H9 (cell line): Measurements from ENCODE around the gene UQCR10. TPM values are rescaled to one million over a fixed set of nuclear protein-coding genes. Genes with fewer than 3 reads are reported as not detected.

ENCODE experiments used
- DNase-seq: peaks from one replicate; pipeline ENCODE4 v3.0.0-alpha.2; 2017
- H2AFZ ChIP-seq: one replicate; pipeline ENCODE4 v1.6.1; 2013; ENCODE audit warnings: mild to moderate bottlenecking, low read length, control low read depth, moderate library complexity
- H2AK5ac ChIP-seq: 2 replicates; pipeline ENCODE4 v1.6.1; 2013; ENCODE audit warnings: low read length, control low read depth, mixed read lengths; ENCODE audit not compliant: insufficient read length
- H2BK120ac ChIP-seq: one replicate; pipeline ENCODE4 v1.6.1; 2013; ENCODE audit warnings: low read depth, mild to moderate bottlenecking, low read length, control low read depth, inconsistent platforms; ENCODE audit not compliant: poor library complexity, severe bottlenecking
- H2BK12ac ChIP-seq: 2 replicates; pipeline ENCODE4 v1.6.1; 2013; ENCODE audit warnings: low read length, control low read depth, mixed read lengths, low read depth; ENCODE audit not compliant: insufficient read length
- H2BK15ac ChIP-seq: 2 replicates; pipeline ENCODE4 v1.6.1; 2013; ENCODE audit warnings: low read depth, low read length, control low read depth
- H2BK20ac ChIP-seq: one replicate; pipeline ENCODE4 v1.6.1; 2013; ENCODE audit warnings: low read depth, mild to moderate bottlenecking, low read length, control low read depth, inconsistent platforms; ENCODE audit not compliant: poor library complexity, severe bottlenecking
- H2BK5ac ChIP-seq: 2 replicates; pipeline ENCODE4 v1.6.1; 2013; ENCODE audit warnings: low read length, control low read depth, mixed read lengths; ENCODE audit not compliant: insufficient read length
- H3K14ac ChIP-seq: 2 replicates; pipeline ENCODE4 v1.6.1; 2013; ENCODE audit warnings: low read length, control low read depth; ENCODE audit not compliant: insufficient read depth
- H3K18ac ChIP-seq: 2 replicates; pipeline ENCODE4 v1.6.1; 2013; ENCODE audit warnings: low read depth, mild to moderate bottlenecking, mixed read lengths, low read length, control low read depth; ENCODE audit not compliant: insufficient read length
- H3K23ac ChIP-seq: 2 replicates; pipeline ENCODE4 v1.6.1; 2013; ENCODE audit warnings: low read length, control low read depth, mixed read lengths, low read depth; ENCODE audit not compliant: insufficient read length
- H3K23me2 ChIP-seq: 2 replicates; pipeline ENCODE4 v1.6.1; 2013; ENCODE audit warnings: low read depth, mild to moderate bottlenecking, mixed read lengths, low read length, control low read depth; ENCODE audit not compliant: insufficient read length, poor library complexity, severe bottlenecking
- H3K27ac ChIP-seq: 2 replicates; pipeline ENCODE4 v1.5.1; 2013; ENCODE audit warnings: low read length, control low read depth, mixed read lengths, low read depth; ENCODE audit not compliant: insufficient read length
- H3K27me3 ChIP-seq: 2 replicates; pipeline ENCODE4 v1.6.1; 2013; ENCODE audit warnings: low read length, control low read depth, inconsistent platforms; ENCODE audit not compliant: insufficient read depth
- H3K4ac ChIP-seq: 2 replicates; pipeline ENCODE4 v1.6.1; 2013; ENCODE audit warnings: low read depth, mild to moderate bottlenecking, control low read depth, inconsistent platforms, low read length, moderate library complexity
- H3K4me1 ChIP-seq: 2 replicates; pipeline ENCODE4 v1.6.1; 2013; ENCODE audit warnings: low read length, control low read depth, inconsistent platforms; ENCODE audit not compliant: insufficient read depth
- H3K4me2 ChIP-seq: 2 replicates; pipeline ENCODE4 v1.6.1; 2013; ENCODE audit warnings: low read length, control low read depth, mixed read lengths; ENCODE audit not compliant: insufficient read length, insufficient read depth
- H3K56ac ChIP-seq: 2 replicates; pipeline ENCODE4 v1.6.1; 2013; ENCODE audit warnings: low read depth, mild to moderate bottlenecking, mixed read lengths, low read length, control low read depth; ENCODE audit not compliant: insufficient read length
- H3K79me1 ChIP-seq: 2 replicates; pipeline ENCODE4 v1.6.1; 2013; ENCODE audit warnings: low read depth, mild to moderate bottlenecking, moderate library complexity, low read length, control low read depth, inconsistent platforms; ENCODE audit not compliant: insufficient read depth, poor library complexity, severe bottlenecking
- H3K79me2 ChIP-seq: 2 replicates; pipeline ENCODE4 v1.6.1; 2013; ENCODE audit warnings: low read length, control low read depth, inconsistent platforms; ENCODE audit not compliant: insufficient read depth
- H3K9ac ChIP-seq: 2 replicates; pipeline ENCODE4 v1.6.1; 2013; ENCODE audit warnings: low read length, control low read depth, mixed read lengths; ENCODE audit not compliant: insufficient read length; ENCODE audit errors: extremely low read depth
- H3K9me3 ChIP-seq: one replicate; pipeline ENCODE4 v1.6.1; 2013; ENCODE audit warnings: low read depth, low read length, inconsistent platforms; ENCODE audit not compliant: control insufficient read depth
- H3T11ph ChIP-seq: one replicate; pipeline ENCODE4 v1.6.1; 2013; ENCODE audit warnings: mild to moderate bottlenecking, low read length, control low read depth, inconsistent platforms
- H4K20me1 ChIP-seq: one replicate; pipeline ENCODE4 v1.6.1; 2013; ENCODE audit not compliant: control insufficient read depth, insufficient read length, insufficient read depth
- H4K5ac ChIP-seq: 2 replicates; pipeline ENCODE4 v1.6.1; 2013; ENCODE audit warnings: low read depth, mild to moderate bottlenecking, mixed read lengths, low read length, control low read depth; ENCODE audit not compliant: insufficient read length
- H4K8ac ChIP-seq: replicated peaks from 2 replicates; pipeline ENCODE4 v1.6.1; 2013; ENCODE audit warnings: low read length, control low read depth, mixed read lengths, low read depth; ENCODE audit not compliant: insufficient read length
- H4K91ac ChIP-seq: 2 replicates; pipeline ENCODE4 v1.6.1; 2013; ENCODE audit warnings: low read depth, mild to moderate bottlenecking, moderate library complexity, mixed read lengths, low read length, control low read depth; ENCODE audit not compliant: insufficient read length
- H3K27ac Mint-ChIP-seq, 3 experiments: 2 replicates in 2 of 3; 3 replicates in 1 of 3; pipeline ENCODE4 v1.8.0; 2020 to 2021; ENCODE audit warnings: mixed read lengths in 3 of 3, mild to moderate bottlenecking in 1 of 3, moderate library complexity in 1 of 3
- H3K27me3 Mint-ChIP-seq: 2 replicates; pipeline ENCODE4 v1.8.0; 2021; ENCODE audit warnings: low read depth, mild to moderate bottlenecking, moderate library complexity, mixed read lengths
- H3K36me3 Mint-ChIP-seq, 3 experiments: 2 replicates in 2 of 3; 3 replicates in 1 of 3; pipeline ENCODE4 v1.8.0; 2020 to 2021; ENCODE audit warnings: low read depth in 3 of 3, mixed read lengths in 3 of 3; ENCODE audit not compliant: insufficient read depth in 1 of 3
- H3K4me1 Mint-ChIP-seq, 2 experiments: 2 replicates each; pipeline ENCODE4 v1.8.0; 2020; ENCODE audit warnings: mixed read lengths in 2 of 2
- H3K4me3 Mint-ChIP-seq, 2 experiments: 2 replicates in 1 of 2; 3 replicates in 1 of 2; pipeline ENCODE4 v1.8.0; 2020 to 2021; ENCODE audit warnings: mild to moderate bottlenecking in 2 of 2, mixed read lengths in 2 of 2, moderate library complexity in 1 of 2
- H3K9me3 Mint-ChIP-seq, 2 experiments: 2 replicates in 1 of 2; 3 replicates in 1 of 2; pipeline ENCODE4 v1.8.0; 2020; ENCODE audit warnings: mild to moderate bottlenecking in 2 of 2, mixed read lengths in 2 of 2, moderate library complexity in 1 of 2
- WGBS: extraction: QIAGEN DNeasy Blood & Tissue Kit; methylation state at CpG from one replicate; pipeline ENCODE4 v1.1.7; 2013; ENCODE audit warnings: missing lambda C conversion rate, low lambda C conversion rate, mixed read lengths; ENCODE audit not compliant: insufficient read length; ENCODE audit errors: extremely low coverage; 5-methylcytosine and 5-hydroxymethylcytosine counted together
- total RNA-seq: library from RNA; stranded (reverse); gene quantifications from 2 replicates; pipeline ENCODE4 v1.2.1, GENCODE V29; 2021
- TF ChIP-seq, protein P1 (sequence below): fragments of 200-600 bp; sonication (generic); conservative IDR thresholded peaks from 3 replicates; pipeline ENCODE4 v1.8.0; 2021; ENCODE audit warnings: antibody characterized with exemption, mild to moderate bottlenecking

UQCR10 gene
- total RNA-seq, 1 experiment from 2014 or later, result 124 TPM

DNA sequence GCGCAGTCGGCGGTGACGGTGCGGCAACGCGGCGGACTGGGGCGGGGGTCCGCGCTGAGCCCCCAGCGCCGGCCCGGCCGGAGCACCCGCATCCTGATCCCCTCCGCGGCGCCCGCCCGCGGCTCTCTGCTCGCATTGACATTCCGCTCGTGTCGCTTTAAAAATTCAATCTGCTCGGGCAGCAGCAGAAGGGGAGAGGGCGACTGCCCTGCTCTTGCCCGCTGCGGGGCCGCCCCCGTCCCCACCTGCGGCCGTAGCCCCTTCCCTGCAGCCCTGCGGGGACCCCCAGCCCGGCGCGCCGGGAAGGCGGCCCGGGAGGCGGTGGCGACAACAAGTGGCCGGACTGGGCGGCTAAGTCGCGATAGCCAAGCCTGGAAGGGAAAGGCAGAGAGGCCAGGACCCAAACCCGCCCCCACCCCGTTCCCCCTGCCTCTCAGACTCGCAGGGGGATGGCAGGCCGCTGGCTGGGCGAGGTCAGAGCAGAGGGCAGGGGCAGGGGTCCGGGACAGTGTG is 46.3 kb upstream of the UQCR10 start:
- Histone ChIP-seq H2BK20ac (no peak overlapping the region), H4K20me1 (no peaks in the 10 kb centered on the region), H3K14ac (no peak overlapping the region; the same call in 1 of the 2 replicates), H2AK5ac (no peak overlapping the region), H3K18ac (no peak overlapping the region), H3K4me1 (no peaks in the 10 kb centered on the region), H3K79me2 (no peaks in the 10 kb centered on the region), H4K91ac (no peak overlapping the region), H4K5ac (no peak overlapping the region), H2BK15ac (no peak overlapping the region), H3T11ph (no peak overlapping the region), H3K23me2 (peaks cover 4% of the 10 kb centered on the region), H3K56ac (no peak overlapping the region), H4K8ac (no peak overlapping the region), H3K4me2 (peak overlapping the region; percentile 14), H3K79me1 (no peaks in the 10 kb centered on the region), H3K27me3 (peaks cover 24% of the 10 kb centered on the region; the same call in 1 of the 2 replicates), H3K9ac (no peak overlapping the region), H2BK120ac (no peak overlapping the region), H2BK5ac (no peak overlapping the region), H3K9me3 (no peaks in the 10 kb centered on the region), H2AFZ (no peak overlapping the region), H3K23ac (no peak overlapping the region), H3K4ac (no peak overlapping the region), H3K27ac (no peak overlapping the region), H2BK12ac (no peak overlapping the region)
- Mint-ChIP-seq H3K9me3 (no peaks in the 10 kb centered on the region; a peak in 1 of 5 replicates), H3K27ac (no peak overlapping the region), H3K4me1 (peaks cover 4 to 15% of the 10 kb centered on the region in 2 experiments; a peak in 2 of 4 replicates), H3K4me3 (peak overlapping the region; percentile 27 to 51; a peak in 3 of 5 replicates), H3K27me3 (peaks cover 91% of the 10 kb centered on the region), H3K36me3 (no peaks in the 10 kb centered on the region; a peak in 2 of 7 replicates)
- DNase-seq, result no peak
- no CpG with 5 or more reads among the region's 53 CpGs for whole genome bisulfite sequencing
- TF ChIP-seq, protein P1, sequence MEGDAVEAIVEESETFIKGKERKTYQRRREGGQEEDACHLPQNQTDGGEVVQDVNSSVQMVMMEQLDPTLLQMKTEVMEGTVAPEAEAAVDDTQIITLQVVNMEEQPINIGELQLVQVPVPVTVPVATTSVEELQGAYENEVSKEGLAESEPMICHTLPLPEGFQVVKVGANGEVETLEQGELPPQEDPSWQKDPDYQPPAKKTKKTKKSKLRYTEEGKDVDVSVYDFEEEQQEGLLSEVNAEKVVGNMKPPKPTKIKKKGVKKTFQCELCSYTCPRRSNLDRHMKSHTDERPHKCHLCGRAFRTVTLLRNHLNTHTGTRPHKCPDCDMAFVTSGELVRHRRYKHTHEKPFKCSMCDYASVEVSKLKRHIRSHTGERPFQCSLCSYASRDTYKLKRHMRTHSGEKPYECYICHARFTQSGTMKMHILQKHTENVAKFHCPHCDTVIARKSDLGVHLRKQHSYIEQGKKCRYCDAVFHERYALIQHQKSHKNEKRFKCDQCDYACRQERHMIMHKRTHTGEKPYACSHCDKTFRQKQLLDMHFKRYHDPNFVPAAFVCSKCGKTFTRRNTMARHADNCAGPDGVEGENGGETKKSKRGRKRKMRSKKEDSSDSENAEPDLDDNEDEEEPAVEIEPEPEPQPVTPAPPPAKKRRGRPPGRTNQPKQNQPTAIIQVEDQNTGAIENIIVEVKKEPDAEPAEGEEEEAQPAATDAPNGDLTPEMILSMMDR, result no peak
